NCI-H146 treated with DMSO at 0.1 percent for 48 hours (cell line): Measurements from ENCODE around the gene MAPK13.
"Not testable (repeated sequence)": the region's sequence is repeated elsewhere in the genome, so short reads cannot be mapped to it uniquely, and the experiment has no call there.

Experiments
- DNase-seq: peaks from one replicate; lab custom pipeline; 2025; ENCODE audit not compliant: unreplicated experiment; lab: John Stamatoyannopoulos, UW

MAPK13 gene

DNA sequence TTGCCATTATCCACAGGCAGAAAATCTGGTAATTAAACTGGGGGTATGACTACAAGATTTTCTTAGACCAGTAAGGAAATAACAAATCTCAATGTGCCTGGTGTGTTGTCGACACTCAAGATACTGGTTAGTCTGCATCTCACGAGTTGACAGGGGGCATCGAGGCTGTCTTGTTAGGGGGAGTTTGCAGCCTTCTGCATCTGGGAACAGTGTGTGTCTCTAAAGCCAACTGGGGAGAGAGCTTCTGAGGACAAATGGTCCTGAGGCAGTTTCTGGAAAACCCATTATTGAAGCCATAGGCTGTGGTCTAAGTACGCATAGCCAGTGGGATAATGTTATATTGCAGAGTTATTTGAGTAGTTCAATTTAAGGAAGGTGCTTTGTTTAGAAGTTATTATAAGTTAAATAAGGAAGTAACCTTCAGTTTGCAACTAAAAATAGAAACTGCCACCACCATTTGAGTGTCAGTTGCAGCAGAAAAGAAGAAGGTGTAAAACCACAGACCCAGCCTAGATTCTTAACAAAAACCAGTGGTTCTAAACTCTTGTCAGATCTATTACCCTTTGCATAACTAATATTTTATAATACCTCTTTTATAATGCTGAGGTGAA, 15.4 kb upstream of the MAPK13 start:
- no peak for DNase-seq

GRCh38 chr6:36115412-36115811, 14.9 kb upstream of the MAPK13 start:
- DNase-seq = no peak

DNA sequence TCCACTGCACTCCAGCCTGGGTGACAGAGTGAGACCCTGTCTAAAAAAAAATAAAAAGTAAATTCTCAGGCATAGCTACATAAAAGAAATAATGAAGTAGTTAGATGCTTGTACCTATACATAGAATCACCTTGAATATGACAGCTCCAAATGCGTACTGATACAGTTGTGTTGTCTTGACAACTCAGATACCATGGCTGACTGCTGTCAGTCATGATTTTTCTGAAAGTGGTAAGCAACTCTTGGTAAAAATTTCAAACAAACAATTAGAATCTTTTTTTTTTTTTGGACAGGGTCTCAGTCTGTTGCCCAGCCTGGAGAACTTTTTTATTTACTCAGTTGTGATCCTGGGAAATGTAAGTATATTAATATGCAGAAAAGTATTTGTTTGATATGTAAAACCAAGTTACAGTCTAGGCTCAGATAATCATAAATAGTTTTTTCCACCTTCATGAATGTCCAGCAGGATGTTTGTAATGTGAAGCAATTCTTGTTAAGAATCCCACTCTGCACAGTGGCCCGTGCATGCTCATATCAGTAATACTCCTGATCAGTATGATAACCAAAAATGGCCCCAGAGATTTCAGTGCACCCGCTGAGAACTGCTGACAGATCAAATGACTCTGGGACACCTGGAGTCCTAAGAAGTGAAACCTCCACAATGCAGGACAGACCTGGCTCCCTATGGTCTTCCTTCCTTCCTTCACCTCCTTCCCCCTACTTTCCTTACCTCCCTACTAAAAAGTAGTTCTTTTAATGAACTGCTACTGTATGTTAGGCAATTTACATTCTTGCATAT, 14.0 kb upstream of the MAPK13 start:
- no peak for DNase-seq

DNA sequence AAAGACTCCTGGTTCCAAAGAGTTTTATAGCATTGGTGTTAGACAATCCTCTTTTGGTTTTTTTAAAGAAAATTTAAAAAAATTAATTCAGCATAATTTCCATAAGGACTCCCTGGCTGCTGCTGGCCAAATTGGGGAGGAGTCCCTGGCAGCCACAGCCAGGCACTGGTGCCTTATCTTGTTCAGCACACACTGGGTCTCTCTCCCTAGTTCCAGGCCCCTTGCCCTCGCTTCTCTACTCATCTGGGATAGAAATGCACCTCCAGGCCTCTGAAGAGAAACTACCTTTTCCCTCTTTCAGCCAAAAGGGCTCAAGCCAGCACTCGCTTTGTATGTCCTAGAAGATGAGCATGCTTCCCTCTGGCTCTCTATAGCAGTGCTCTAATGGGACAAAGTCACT, 13.4 kb upstream of the MAPK13 start:
- DNase-seq = no peak

- DNase-seq = no peak
Measured at GRCh38 chr6:36117658-36118549, 12.4 kb upstream of the MAPK13 start.

DNA sequence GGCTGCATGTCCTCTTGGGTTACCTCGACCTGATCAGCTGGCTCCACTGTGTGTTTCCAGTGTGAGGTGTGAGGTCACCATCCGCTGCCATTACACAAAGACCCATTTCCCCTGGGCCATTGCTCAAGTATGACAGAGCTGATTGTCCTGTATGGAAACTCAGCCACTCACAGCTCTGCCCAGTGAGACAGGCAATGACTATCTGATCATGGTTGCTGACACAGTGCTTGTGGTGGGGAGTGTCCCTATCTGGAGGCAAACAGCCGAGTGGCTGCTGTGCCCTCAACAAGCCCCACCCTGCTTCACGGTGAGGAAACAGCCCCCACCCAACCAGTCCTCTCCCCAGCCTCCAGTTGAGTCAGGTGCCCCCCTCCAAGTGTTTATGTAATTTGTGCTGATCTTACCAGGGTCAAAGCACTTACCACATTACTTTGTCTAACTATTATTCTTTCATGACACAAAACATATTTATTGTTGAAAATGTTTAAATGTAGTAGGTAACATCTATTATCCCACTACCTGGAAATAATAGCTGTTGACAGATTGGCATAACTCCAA, 11.7 kb upstream of the MAPK13 start:
- no peak for DNase-seq

- DNase-seq = no peak
Measured at GRCh38 chr6:36119209-36119608, 11.1 kb upstream of the MAPK13 start.

DNA sequence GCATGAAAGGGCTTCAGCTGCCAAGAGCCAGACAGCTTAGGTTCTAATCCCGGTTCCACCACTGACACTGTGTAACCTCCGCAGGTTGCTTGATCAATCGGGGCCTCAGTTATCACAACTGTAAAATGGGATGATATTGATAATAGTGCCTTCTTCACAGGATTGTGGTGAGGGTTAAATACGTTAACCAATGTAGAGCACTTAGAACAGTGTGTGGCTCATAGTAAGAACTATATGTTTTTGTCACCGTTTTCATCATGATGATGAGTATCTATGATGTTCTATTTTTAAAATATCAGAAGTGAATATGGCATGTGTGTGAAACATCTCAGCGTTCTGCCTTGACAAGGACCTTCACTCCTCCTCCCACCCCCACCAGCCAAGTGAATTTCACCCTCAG, 10.3 kb upstream of the MAPK13 start:
- no peak for DNase-seq

DNA sequence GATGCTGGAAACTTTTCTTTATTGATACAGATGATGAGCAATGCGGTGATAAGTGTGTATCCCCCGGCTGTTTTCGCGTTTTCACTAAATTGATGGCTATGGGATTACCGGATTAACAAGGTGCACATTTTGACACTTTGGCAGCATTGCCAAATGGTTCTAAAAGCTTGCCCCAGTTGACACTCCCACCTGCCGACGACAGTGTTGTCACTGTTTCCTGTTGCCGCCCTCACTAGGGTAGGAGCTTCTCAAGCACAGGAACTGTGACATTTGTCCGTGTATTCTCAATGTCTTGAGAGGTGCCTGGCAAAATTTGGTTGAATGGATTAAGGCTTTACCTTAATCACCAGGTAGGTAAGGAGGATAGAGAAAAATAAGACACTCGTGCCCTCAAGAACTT, 9.8 kb upstream of the MAPK13 start:
- no peak for DNase-seq

- no peak for DNase-seq
Measured at GRCh38 chr6:36120979-36121786, 9.1 kb upstream of the MAPK13 start.

- DNase-seq = no peak
Measured at GRCh38 chr6:36121787-36122494, 8.4 kb upstream of the MAPK13 start.

DNA sequence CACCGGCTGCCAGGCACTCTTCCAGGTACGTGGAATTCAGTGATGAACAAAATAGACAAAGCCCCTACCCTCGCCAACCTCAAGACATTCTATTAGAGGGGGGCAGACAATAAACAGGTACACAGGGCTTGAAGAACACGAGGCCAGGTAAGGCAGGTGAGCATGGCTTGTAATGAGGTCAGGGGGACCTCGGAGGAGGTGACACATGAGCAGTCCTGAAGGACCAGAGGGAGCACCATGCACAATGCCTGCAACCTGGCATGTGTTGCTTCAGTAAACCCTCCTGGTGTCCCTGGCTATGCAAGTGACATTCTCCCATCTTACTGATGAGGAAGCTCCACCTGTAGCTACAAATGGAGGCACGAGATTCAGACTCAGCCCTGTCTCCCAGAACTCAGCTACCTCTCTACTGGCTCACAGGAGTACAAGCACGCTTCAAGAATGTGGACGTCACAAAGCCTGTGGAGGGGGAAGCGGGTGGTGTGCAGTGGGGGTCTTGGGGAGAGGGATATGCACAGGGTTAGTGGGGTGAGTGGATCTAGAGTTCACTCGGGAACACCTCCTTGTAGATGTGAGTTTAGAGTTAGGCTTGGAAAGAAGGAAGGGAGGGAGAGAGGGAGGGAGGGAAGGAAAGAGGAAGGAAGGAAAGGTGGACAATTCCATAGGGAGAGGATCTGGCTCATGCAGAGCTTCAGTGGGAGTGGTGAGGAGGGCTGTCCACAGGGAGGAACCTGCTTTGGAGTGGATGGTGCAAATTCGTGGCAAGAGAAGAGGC, 7.6 kb upstream of the MAPK13 start:
- no peak for DNase-seq

DNA sequence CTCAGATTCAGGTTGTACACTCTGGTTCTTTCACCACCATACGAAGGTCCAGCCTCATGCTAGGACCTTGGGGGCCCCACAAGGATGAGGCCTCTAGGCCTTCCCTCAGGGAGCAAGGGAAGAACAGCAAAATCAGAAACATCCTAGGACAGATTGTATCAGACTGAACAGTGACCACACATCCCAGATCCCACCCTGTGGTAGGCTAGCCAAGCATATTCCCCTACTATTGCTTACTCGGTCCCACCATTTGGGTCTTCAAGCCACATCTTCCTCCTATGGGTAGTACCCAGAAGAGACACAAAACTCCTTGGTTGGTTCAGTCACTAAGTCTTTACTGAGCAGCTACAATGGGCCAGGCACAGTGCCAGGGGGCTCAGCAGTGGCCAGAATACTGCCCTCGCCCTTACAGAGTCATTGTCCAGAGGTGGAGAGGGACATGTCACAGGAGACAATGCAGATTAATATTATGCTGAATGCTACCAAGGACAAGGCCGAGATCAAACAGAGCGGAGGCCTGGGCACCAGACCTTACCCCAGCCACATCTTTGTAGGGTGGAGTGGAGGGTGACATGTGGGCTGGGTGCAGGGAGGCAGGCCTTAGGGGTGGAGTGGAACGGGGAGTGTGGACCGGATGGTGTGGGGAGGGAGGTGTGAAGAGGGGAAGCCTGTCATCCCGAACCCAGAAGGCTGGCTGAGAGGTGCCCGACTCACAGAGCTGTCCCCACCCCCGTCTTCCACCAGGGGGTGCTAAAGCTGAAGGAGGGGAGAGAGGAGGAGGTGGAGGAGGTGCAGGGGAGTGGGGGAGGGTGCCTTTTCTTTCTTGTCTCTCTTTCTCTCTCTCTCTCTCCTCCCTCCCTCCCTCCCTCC, 6.8 kb upstream of the MAPK13 start:
- DNase-seq = peak; percentile 13

GRCh38 chr6:36124346-36124745, 6.0 kb upstream of the MAPK13 start:
- DNase-seq = not testable (repeated sequence)

DNA sequence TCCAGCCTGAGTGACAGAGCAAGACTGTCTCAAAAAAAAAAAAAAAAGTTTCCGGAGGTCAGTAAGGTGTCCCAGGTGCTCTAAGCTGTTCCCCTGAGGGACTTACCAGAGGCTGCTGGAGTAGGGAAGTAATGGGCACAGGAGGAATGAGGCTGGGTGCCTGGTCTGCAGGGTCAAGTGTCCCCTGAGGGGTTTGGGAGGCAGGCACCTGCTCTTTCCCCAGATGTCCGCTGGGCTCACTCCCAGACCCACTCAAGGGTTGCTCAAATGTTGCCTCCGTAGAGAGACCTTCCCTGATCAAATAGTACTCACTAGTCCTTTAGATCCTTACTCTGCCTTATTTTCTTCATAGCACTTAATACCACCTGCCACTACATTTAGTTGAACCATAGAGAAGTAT, 5.4 kb upstream of the MAPK13 start:
- no peak for DNase-seq

DNA sequence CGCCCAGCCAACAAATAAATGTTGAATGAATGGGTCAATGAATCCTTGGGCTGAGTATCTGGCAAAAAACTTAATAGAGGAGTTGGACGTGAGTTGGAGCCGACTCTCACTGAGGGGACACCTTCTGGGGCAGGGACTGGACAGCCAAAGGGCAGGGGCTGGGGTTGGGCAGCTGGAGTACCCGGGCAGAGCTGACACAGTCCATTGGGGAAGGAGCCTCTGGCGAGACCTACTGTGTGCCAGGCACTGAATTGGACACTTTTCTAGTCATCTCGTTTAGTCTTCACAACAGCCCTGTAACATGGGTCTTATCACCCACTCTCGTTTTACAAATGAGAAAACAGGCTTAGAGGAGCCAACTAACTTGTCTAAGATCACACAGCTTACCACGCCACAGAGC, 4.7 kb upstream of the MAPK13 start:
- DNase-seq = no peak

DNA sequence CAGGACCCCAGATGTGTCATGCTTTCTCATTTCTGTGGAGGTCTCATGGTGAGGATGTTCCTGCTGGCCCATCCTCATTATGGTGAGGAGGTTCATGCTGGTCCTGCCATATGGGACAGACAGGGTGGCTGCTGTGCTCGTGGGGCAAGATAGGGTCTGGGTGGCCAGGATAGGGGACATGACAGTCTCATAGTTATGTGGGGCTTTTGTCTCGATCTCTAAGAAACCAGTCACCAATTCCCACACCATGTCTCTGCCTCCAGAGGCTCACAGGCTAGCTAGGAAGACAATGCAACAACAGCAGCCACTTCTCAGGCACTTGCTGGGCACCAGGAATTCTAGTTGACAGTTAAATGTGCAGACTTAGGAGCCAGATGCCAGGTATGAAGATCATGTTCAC, 4.2 kb upstream of the MAPK13 start:
- DNase-seq = no peak
